ENCODE data around the gene GTF3C1.

Gene GTF3C1

DNA sequence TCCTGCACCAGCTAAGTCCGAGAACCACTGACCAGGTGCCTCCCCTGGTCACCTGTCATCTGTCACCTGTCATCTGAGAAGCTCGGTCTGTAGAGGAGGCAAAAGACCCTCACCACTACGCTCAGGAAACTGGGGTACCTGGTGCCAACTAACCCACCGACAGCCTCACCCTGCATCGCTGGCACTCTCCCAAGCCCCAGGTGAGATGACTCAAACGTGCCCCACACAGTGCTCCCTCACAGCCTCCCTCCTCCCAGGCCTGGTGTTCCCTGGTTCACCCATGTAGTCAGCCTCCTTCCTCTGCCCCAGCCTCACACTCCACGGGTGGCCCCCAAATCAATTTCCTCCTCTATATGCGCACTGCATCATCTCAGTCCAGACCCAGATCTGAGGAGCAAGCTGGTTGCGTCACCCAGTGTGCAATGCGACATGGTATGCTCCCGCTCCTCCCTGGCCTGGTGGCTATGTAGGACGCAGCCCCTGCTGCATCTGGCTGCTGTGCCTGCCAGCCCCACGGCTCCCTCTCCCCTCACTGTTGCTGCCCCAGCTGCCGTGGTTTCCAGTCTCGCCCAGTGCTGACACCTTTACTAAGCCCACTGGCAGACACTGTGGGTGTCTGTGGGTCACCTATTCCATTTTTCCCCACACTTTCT lies 68.3 kb downstream of the GTF3C1 start:
- Histone ChIP-seq H3K4me3 (ENCODE audit: low read depth, low read length) (no peak overlapping the region), H3K9ac (ENCODE audit: low read depth, low read length) (no peak overlapping the region), H3K36me3 (ENCODE audit: control insufficient read depth, insufficient read depth, low read length) (peaks cover 72% of the 10 kb centered on the region), H3K4me1 (ENCODE audit: control insufficient read depth, insufficient read depth, low read length) (no peaks in the 10 kb centered on the region), H3K9me3 (ENCODE audit: control insufficient read depth, insufficient read depth, low read length) (no peaks in the 10 kb centered on the region), H3K27me3 (ENCODE audit: control insufficient read depth, insufficient read depth, low read length) (no peaks in the 10 kb centered on the region)

DNA sequence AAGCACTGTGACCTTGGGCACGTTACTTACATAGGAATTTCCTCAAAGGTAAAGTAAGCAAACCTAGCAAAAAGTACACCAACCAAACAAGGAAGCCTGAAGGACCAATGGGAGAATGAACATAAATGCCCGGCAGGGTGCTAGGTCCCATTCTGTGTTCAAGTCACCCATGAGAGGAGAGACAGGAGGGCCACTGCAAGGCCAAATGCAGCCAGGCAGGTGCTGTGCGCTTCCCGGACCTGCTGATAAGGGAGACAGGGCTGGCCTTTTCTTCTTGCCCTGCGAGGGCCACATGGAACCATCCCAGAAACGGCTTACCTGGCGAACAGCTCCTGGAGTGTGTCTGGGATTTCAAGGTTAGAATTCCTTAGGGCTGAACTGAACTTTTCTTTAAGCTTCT lies 69.0 kb downstream of the GTF3C1 start:
- no peak overlapping the region for H3K9ac ChIP-seq (ENCODE audit: low read depth, low read length)
- no peaks in the 10 kb centered on the region for H3K4me1 ChIP-seq (ENCODE audit: control insufficient read depth, insufficient read depth, low read length)
- no peaks in the 10 kb centered on the region for H3K9me3 ChIP-seq (ENCODE audit: control insufficient read depth, insufficient read depth, low read length)
- H3K4me3 ChIP-seq (ENCODE audit: low read depth, low read length) = no peak overlapping the region
- H3K27me3 ChIP-seq (ENCODE audit: control insufficient read depth, insufficient read depth, low read length) = no peaks in the 10 kb centered on the region
- H3K36me3 ChIP-seq (ENCODE audit: control insufficient read depth, insufficient read depth, low read length) = peaks cover 72% of the 10 kb centered on the region

DNA sequence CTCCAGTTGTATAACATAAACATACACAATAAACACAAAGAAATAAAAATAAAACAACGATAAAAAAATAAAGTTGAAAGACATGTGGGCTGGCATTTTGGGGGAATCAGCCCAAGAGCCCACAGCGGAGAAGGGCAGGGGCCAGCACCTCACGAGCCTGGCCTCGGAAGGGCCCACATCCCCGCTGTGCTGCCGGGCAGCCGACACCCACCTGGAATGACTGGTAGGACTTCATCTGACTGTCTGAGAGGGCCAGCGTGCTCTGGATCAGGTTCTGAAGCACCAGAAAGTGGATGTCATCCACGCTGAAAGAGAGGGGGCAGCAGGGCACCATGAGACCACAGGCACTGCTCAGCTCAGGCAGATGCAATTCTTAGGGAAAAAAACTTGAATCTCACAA lies 73.5 kb downstream of the GTF3C1 start:
- Histone ChIP-seq H3K4me1 (ENCODE audit: control insufficient read depth, insufficient read depth, low read length) (no peaks in the 10 kb centered on the region), H3K9me3 (ENCODE audit: control insufficient read depth, insufficient read depth, low read length) (no peaks in the 10 kb centered on the region), H3K27me3 (ENCODE audit: control insufficient read depth, insufficient read depth, low read length) (no peaks in the 10 kb centered on the region), H3K4me3 (ENCODE audit: low read depth, low read length) (no peak overlapping the region), H3K9ac (ENCODE audit: low read depth, low read length) (no peak overlapping the region), H3K36me3 (ENCODE audit: control insufficient read depth, insufficient read depth, low read length) (peaks cover 63% of the 10 kb centered on the region)

DNA sequence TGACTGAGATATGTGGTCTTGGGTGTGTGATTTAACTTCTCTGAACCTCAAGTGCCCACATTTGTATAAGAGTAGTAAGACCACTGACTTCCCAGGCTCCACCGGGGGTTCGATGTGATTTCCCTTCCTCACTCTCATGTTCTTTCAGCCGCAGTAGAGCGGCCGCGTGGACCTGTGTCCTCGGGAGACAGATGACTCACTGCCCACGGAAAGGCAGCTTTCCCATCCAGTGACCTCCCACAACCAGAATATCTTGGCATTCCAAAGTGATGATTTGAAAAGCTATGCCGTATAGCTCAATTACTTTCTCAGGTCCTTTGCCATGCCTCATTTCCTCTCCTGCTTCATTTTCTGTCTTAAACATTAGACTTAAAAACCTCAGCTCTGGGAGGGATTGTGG lies 74.2 kb downstream of the GTF3C1 start:
- H3K9ac ChIP-seq (ENCODE audit: low read depth, low read length) = no peak overlapping the region
- no peak overlapping the region for H3K4me3 ChIP-seq (ENCODE audit: low read depth, low read length)
- no peaks in the 10 kb centered on the region for H3K27me3 ChIP-seq (ENCODE audit: control insufficient read depth, insufficient read depth, low read length)
- H3K4me1 ChIP-seq (ENCODE audit: control insufficient read depth, insufficient read depth, low read length) = no peaks in the 10 kb centered on the region
- peaks cover 66% of the 10 kb centered on the region for H3K36me3 ChIP-seq (ENCODE audit: control insufficient read depth, insufficient read depth, low read length)
- H3K9me3 ChIP-seq (ENCODE audit: control insufficient read depth, insufficient read depth, low read length) = no peaks in the 10 kb centered on the region

DNA sequence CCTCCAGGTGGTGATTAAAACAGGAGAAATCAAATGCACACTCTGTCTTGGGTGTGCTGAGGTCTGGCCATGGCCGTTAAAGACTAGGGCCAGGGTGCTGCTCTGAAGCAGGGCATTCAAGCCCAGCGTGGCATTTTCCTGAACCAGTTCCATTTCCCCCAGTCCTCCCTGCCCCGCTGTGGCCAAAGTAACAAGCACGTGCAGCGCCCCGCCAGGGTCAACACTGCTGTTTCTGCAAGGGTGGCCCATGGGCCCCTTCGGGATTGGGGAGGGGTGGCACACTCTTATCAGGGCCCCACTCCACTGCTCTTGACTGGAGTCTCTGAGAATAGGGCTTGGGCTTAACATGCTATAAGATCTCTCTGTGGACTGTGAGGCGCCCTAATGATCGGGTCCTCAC lies 74.8 kb downstream of the GTF3C1 start:
- Histone ChIP-seq H3K36me3 (ENCODE audit: control insufficient read depth, insufficient read depth, low read length) (peaks cover 66% of the 10 kb centered on the region), H3K4me1 (ENCODE audit: control insufficient read depth, insufficient read depth, low read length) (no peaks in the 10 kb centered on the region), H3K4me3 (ENCODE audit: low read depth, low read length) (no peak overlapping the region), H3K9me3 (ENCODE audit: control insufficient read depth, insufficient read depth, low read length) (no peaks in the 10 kb centered on the region), H3K27me3 (ENCODE audit: control insufficient read depth, insufficient read depth, low read length) (no peaks in the 10 kb centered on the region), H3K9ac (ENCODE audit: low read depth, low read length) (no peak overlapping the region)

DNA sequence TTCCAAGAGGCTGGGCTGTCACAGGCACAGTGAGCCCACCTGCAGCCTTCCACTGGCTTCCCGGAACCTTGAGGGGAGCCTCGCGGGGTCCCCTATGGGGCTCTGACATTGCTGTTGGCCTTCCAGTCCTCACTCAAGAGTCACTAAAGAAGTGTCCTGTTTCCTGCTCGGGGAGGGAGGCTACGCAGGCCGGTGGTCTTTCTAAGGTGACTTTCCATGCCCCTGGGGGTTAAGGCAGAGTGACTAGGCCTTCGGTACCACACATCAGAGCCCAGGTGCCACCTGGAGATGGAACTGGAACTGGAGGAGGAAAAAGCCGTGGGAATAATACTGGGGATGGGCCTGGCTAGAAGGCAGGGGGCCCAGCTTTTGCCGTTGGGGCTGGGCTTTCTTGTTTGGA lies 75.7 kb downstream of the GTF3C1 start:
- no peaks in the 10 kb centered on the region for H3K27me3 ChIP-seq (ENCODE audit: control insufficient read depth, insufficient read depth, low read length)
- H3K9ac ChIP-seq (ENCODE audit: low read depth, low read length) = no peak overlapping the region
- no peaks in the 10 kb centered on the region for H3K4me1 ChIP-seq (ENCODE audit: control insufficient read depth, insufficient read depth, low read length)
- H3K36me3 ChIP-seq (ENCODE audit: control insufficient read depth, insufficient read depth, low read length) = peaks cover 71% of the 10 kb centered on the region
- no peak overlapping the region for H3K4me3 ChIP-seq (ENCODE audit: low read depth, low read length)
- no peaks in the 10 kb centered on the region for H3K9me3 ChIP-seq (ENCODE audit: control insufficient read depth, insufficient read depth, low read length)

DNA sequence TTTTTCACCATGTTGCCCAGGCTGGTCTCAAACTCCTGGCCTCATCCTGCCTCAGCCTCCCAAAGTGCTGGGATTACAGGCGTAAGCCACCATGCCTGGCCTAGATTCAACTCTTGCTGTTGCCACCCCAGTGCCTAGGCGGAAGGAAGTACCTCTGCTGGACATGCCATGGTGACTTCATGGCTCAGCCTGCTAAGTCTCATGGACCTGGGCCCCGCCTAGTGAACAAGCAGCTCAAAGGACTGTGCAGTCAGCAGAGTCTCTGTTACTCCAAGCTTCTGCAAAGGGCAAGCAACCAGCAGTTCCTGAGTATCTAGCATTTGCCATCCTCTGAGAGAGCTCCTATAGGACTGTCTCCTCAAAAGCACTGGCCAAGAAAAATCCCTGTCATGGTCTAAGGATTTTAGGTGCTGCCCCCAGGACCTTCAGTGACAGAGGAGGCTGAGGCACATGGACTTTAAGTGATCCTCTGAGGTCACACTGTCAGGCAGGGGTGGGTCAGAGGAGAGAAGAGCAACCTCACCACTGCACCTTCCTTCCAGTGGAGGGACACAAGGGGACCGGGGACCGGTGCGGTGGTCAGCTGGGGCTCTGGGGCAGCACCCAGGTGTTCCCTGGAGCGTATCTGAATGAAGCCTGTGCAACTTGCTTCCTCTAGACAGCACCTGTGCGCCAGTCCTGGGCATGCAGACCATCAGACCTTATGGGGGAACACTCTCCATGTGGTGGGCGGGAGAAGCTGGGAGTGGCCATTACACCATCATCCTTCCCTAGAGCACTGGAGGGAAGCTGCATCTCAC lies 76.4 kb downstream of the GTF3C1 start:
- H3K36me3 ChIP-seq (ENCODE audit: control insufficient read depth, insufficient read depth, low read length) = peaks cover 71% of the 10 kb centered on the region
- no peaks in the 10 kb centered on the region for H3K9me3 ChIP-seq (ENCODE audit: control insufficient read depth, insufficient read depth, low read length)
- H3K9ac ChIP-seq (ENCODE audit: low read depth, low read length) = no peak overlapping the region
- no peaks in the 10 kb centered on the region for H3K27me3 ChIP-seq (ENCODE audit: control insufficient read depth, insufficient read depth, low read length)
- H3K4me1 ChIP-seq (ENCODE audit: control insufficient read depth, insufficient read depth, low read length) = no peaks in the 10 kb centered on the region
- no peak overlapping the region for H3K4me3 ChIP-seq (ENCODE audit: low read depth, low read length)

DNA sequence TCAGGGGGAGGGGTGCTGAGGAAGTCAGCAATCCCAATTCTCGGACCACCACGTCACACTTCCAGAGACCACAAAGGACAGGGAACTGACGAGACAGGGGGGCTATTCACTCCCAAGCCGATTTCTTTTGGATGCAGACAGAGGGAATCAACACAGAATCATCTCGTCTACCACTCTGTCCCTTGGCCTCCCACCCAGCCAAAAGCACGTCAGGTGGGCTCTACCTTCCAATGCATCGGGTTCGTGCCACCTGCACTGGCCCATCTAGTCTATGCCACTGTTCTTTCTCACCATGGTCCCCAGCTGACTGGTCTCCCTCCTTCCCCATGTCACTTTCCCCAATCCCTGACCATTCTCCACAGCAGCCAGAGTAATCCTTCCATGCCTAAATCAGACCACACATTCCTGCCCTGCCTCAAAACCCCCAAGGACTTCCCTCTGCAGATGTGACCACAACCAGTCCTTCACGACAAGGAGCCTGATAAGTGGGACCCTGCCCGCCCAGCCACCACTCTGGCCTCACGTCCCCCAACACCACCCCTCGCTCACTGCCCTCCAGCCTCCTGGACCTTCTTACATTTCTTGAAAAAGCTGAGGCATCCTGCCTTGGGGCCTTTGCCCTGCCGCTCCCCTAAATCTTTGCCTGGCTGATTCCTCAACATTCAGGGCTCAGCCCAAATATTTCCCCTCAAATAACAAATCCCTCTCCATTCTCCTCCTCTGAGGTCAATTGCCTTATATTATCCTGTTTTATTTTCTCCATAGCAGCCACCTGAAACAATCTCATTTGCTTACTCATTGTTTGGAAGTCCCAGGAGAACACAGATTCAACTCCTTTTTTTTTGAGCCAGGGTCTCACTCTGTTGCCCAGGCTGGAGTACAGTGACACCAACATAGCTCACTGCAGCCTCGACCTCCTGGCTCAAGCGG lies 77.4 kb downstream of the GTF3C1 start:
- Histone ChIP-seq H3K36me3 (ENCODE audit: control insufficient read depth, insufficient read depth, low read length) (peaks cover 70% of the 10 kb centered on the region), H3K4me1 (ENCODE audit: control insufficient read depth, insufficient read depth, low read length) (no peaks in the 10 kb centered on the region), H3K9ac (ENCODE audit: low read depth, low read length) (no peak overlapping the region), H3K9me3 (ENCODE audit: control insufficient read depth, insufficient read depth, low read length) (no peaks in the 10 kb centered on the region), H3K4me3 (ENCODE audit: low read depth, low read length) (no peak overlapping the region), H3K27me3 (ENCODE audit: control insufficient read depth, insufficient read depth, low read length) (no peaks in the 10 kb centered on the region)

DNA sequence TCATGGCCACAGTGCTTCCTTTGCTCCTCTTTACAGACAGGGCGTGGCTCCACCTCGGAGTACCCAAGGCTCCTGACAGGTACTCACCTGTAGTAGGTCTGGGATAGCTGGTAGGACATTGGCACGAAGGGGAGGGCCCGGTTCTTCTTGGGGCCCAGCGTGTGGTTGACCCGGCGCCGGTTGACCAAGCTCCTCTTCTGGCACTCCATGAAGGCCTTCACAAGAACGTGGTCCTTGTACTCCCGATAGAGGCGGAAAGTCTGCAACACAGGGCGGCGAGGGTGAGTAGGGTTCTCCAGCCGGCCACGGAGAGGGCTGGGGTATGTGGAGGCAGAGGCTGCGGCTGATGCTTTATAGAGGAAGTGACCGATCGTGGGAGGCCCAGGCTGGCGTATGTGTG lies 78.1 kb downstream of the GTF3C1 start:
- no peak overlapping the region for H3K4me3 ChIP-seq (ENCODE audit: low read depth, low read length)
- H3K36me3 ChIP-seq (ENCODE audit: control insufficient read depth, insufficient read depth, low read length) = peaks cover 70% of the 10 kb centered on the region
- H3K9me3 ChIP-seq (ENCODE audit: control insufficient read depth, insufficient read depth, low read length) = no peaks in the 10 kb centered on the region

DNA sequence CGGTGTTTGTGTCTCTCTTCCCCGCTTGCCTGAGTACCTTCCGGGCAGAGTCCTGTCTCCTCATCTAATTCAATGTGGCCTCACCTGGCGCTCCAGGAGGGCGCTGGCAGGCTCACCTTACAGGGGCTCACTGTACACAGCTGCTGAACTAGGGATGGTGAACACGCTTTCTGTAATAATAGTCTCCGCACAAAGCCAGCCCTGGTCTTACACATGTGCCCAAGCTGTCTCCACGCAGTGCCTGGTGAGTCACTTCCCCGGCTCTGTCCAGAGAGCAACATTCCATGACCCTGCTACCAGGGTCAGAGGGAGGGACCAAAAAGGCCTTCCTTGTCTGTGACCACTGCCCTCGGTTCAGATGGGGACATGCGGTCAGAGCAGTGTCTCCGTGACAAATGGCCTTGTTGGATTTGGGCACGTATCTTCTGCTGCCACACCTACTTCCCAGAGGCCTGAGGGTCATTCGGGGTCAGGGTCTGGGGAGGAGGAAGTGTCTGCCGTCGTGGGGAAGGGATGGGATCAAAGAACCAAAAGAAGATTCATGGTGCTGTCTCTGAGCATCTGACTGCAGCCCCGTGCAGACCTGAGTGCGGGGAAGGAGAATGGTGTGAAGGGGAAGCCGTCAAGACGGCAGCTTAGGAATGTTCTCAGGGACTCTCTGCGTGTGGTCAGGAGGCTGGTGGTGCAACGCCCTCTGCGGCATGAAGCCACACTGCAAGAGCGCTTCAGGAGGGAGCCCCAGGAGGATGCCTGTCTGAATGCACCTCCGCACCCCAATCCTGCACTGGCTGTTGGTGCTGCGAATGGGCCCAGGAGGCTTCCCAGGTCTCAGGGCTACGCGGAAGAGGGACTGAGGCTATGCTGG lies 78.9 kb downstream of the GTF3C1 start:
- Histone ChIP-seq H3K36me3 (ENCODE audit: control insufficient read depth, insufficient read depth, low read length) (peaks cover 67% of the 10 kb centered on the region), H3K4me1 (ENCODE audit: control insufficient read depth, insufficient read depth, low read length) (no peaks in the 10 kb centered on the region), H3K4me3 (ENCODE audit: low read depth, low read length) (no peak overlapping the region), H3K27me3 (ENCODE audit: control insufficient read depth, insufficient read depth, low read length) (no peaks in the 10 kb centered on the region), H3K9me3 (ENCODE audit: control insufficient read depth, insufficient read depth, low read length) (no peaks in the 10 kb centered on the region), H3K9ac (ENCODE audit: low read depth, low read length) (no peak overlapping the region)

More for the DNA sequence above, 78.1 kb downstream of the GTF3C1 start:
- no peak overlapping the region for H3K9ac ChIP-seq (ENCODE audit: low read depth, low read length)
- H3K4me1 ChIP-seq (ENCODE audit: control insufficient read depth, insufficient read depth, low read length) = no peaks in the 10 kb centered on the region
- H3K27me3 ChIP-seq (ENCODE audit: control insufficient read depth, insufficient read depth, low read length) = no peaks in the 10 kb centered on the region

DNA sequence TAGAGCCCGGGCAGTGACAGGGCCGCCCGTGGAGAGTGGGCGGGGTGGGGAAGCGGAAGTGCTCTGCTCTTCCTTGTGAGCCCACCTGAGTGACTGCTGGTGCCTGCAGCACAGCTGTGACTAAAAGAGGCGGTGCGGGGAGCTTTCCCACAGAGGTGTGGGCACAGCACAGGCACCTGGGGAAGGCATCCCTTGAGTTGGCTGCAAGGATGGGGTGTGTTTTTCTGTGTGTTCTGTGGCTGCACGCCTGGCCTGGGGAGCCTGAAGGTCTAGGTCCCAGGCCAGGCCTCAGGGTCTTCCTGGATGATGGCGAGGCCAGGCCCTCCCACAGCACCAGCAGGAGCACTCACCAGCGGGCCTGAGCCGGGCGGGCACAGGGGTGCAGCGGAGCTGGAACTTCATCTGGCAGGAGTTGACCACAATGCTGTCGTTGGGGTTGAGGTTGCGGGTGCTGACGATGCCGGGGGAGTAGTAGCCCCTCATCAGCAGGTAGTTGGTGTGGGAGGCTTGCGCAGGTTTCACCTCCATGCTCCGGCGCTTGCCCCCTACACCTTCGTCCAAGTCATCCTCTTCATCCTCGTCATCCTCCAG lies 80.7 kb downstream of the GTF3C1 start:
- Histone ChIP-seq H3K9me3 (ENCODE audit: control insufficient read depth, insufficient read depth, low read length) (no peaks in the 10 kb centered on the region), H3K27me3 (ENCODE audit: control insufficient read depth, insufficient read depth, low read length) (no peaks in the 10 kb centered on the region), H3K9ac (ENCODE audit: low read depth, low read length) (no peak overlapping the region), H3K36me3 (ENCODE audit: control insufficient read depth, insufficient read depth, low read length) (peaks cover 71% of the 10 kb centered on the region), H3K4me1 (ENCODE audit: control insufficient read depth, insufficient read depth, low read length) (no peaks in the 10 kb centered on the region), H3K4me3 (ENCODE audit: low read depth, low read length) (no peak overlapping the region)

All from iPS-15b (cell line).